Neural crest cell (in vitro differentiated cells): ENCODE data around the gene CD40. TPM values are rescaled to one million over a fixed set of nuclear protein-coding genes. Genes with fewer than 3 reads are reported as not detected.
A peak's percentile ranks its signal among the peaks of the same experiment; 100 is the strongest.

Source experiments
- DNase-seq: peaks from one replicate; pipeline ENCODE4 v3.0.0; 2021; ENCODE audit warnings: low read depth, mixed read lengths, low spot score
- H3K27ac Mint-ChIP-seq: one replicate; pipeline ENCODE4 v1.8.0; 2021; ENCODE audit warnings: mild to moderate bottlenecking, mixed read lengths; ENCODE audit not compliant: unreplicated experiment
- H3K27me3 Mint-ChIP-seq: 2 replicates; pipeline ENCODE4 v1.8.0; 2021; ENCODE audit warnings: low read depth, mild to moderate bottlenecking, mixed read lengths
- H3K36me3 Mint-ChIP-seq: 2 replicates; pipeline ENCODE4 v1.8.0; 2021; ENCODE audit warnings: low read depth, mild to moderate bottlenecking, mixed read lengths
- H3K4me1 Mint-ChIP-seq: 2 replicates; pipeline ENCODE4 v1.8.0; 2021; ENCODE audit warnings: mixed read lengths
- H3K4me3 Mint-ChIP-seq: one replicate; pipeline ENCODE4 v1.8.0; 2021; ENCODE audit warnings: mild to moderate bottlenecking, mixed read lengths
- H3K9me3 Mint-ChIP-seq: 2 replicates; pipeline ENCODE4 v1.8.0; 2021; ENCODE audit warnings: mixed read lengths
- total RNA-seq: library from RNA; stranded (reverse); gene quantifications from 2 replicates; pipeline ENCODE4 v1.2.1, GENCODE V29; 2021
- TF ChIP-seq, protein P1 (sequence below): fragments of 200-600 bp; sonication (generic); conservative IDR thresholded peaks from 2 replicates; pipeline ENCODE4 v1.5.0; 2021; ENCODE audit warnings: antibody characterized with exemption, mild to moderate bottlenecking

The CD40 gene
- total RNA-seq, 1 donor from 2014 or later, result 4.8 TPM

DNA sequence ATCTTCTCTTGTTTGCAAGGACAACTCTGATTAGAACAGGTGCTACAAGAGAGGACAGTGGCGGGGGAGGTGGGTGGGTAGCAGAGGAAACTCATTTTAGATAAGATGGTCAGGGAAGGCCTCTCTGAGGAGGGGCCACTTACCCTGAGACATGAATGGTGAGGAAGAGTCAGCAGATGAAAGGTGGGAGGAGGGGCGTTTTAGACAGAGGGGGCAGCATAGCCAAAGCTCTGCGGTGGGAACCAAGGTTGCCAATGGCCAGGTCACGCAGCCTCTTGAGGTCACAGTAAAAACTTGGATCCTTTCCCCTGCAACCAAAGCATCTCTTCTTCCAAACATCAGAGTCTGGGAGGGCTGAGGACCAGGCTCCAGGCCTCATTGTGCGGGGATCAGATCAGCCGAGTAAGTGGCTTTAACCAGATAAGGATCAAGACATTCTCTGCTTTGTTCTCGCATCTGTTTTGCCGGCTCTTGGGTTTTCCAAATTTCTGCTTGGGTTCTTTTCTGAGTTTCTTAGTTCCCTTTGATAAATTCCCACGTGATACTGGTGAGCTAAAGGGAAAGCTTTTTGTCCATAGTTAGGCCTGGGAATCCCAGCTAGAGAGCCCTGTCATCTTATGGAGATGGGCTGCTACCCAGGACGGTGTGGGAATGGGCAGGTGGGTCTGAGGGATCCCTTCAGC, 5.5 kb upstream of the CD40 start:
- no peaks in the 10 kb centered on the region for H3K36me3 Mint-ChIP-seq
- DNase-seq, result no peak
- peaks cover 80% of the 10 kb centered on the region for H3K27me3 Mint-ChIP-seq
- peaks cover 2% of the 10 kb centered on the region for H3K4me1 Mint-ChIP-seq
- TF ChIP-seq, protein P1, sequence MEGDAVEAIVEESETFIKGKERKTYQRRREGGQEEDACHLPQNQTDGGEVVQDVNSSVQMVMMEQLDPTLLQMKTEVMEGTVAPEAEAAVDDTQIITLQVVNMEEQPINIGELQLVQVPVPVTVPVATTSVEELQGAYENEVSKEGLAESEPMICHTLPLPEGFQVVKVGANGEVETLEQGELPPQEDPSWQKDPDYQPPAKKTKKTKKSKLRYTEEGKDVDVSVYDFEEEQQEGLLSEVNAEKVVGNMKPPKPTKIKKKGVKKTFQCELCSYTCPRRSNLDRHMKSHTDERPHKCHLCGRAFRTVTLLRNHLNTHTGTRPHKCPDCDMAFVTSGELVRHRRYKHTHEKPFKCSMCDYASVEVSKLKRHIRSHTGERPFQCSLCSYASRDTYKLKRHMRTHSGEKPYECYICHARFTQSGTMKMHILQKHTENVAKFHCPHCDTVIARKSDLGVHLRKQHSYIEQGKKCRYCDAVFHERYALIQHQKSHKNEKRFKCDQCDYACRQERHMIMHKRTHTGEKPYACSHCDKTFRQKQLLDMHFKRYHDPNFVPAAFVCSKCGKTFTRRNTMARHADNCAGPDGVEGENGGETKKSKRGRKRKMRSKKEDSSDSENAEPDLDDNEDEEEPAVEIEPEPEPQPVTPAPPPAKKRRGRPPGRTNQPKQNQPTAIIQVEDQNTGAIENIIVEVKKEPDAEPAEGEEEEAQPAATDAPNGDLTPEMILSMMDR, result no peak
- no peak overlapping the region for H3K27ac Mint-ChIP-seq
- no peak overlapping the region for H3K4me3 Mint-ChIP-seq
- H3K9me3 Mint-ChIP-seq, result no peaks in the 10 kb centered on the region

DNA sequence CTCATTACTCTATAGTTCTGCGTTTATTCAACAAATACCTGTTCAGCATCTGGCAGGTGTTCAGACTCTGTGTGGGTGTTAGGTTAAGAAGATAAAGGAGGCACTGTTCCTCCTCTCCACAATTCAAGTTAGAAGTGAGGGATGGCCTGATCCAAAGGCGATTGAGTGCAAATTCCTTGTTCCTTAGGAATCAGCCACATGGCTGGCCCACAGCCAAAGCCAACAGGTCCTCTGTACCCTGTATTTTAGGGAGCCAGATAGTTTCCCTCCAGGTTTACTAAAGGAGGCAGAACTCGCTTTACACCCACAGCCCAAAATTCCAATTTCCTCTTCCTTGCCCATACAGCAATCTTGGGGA, 5.0 kb upstream of the CD40 start:
- TF ChIP-seq, protein P1, result no peak
- H3K4me1 Mint-ChIP-seq, result peaks cover 7% of the 10 kb centered on the region
- peaks cover 80% of the 10 kb centered on the region for H3K27me3 Mint-ChIP-seq
- no peaks in the 10 kb centered on the region for H3K36me3 Mint-ChIP-seq
- no peak for DNase-seq
- H3K4me3 Mint-ChIP-seq, result no peak overlapping the region
- H3K9me3 Mint-ChIP-seq, result no peaks in the 10 kb centered on the region
- no peak overlapping the region for H3K27ac Mint-ChIP-seq

DNA sequence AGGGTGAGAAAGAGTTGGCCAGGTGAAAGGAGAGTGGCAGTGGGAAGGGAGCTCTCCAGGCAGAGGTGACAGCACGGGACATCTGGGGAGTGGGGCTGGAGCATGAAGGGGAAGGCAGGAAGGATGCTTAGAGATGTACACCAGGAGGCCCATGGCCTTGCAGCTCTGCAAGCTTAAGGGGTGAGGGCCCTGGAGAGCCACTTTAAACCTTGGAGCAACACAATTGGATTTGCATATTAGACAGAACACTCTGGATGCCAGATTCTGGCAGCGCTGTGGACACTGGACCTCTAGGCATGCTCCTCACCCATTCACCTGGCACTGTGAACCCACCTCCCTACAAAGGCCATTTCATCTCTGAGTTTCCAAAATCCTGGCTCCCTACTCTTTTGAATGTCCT, 3.7 kb upstream of the CD40 start:
- Mint-ChIP-seq H3K27me3 (peaks cover 69% of the 10 kb centered on the region), H3K9me3 (no peaks in the 10 kb centered on the region), H3K27ac (peak overlapping the region; percentile 32), H3K4me1 (peaks cover 10% of the 10 kb centered on the region), H3K36me3 (no peaks in the 10 kb centered on the region), H3K4me3 (no peak overlapping the region)
- TF ChIP-seq, protein P1, result no peak
- DNase-seq, result no peak

DNA sequence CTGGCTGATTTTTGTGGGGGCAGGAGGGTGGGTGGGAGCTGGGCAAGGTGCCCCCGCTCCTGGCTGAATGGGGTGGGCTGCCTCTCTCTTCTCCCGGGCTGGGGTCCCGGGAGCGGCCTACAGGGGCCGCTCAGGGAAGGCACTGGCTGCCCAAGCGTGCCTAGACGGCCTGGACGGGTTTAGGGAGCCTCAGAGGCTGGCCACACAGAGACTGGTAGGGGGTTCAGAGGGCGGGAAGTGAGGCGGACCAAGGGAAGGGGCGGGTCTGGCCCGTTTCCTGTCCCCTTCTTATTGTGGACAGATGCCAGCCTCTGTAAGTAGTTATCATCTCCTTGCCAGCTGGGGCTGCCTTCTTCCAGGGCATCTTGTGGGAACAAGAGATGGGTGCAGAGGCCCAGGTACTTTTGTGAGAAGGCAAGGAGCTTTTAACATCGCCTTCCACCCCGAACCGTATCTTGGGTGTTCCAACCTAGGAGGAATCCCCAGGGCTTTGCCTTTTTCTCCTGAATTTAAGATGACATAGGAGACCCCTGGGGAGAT, 437 bp downstream of the CD40 start:
- Mint-ChIP-seq H3K36me3 (no peaks in the 10 kb centered on the region), H3K4me1 (peaks cover 10% of the 10 kb centered on the region), H3K4me3 (peak overlapping the region; percentile 94), H3K27me3 (peaks cover 32% of the 10 kb centered on the region), H3K27ac (no peak overlapping the region), H3K9me3 (no peaks in the 10 kb centered on the region)
- TF ChIP-seq, protein P1, result no peak
- no peak for DNase-seq

DNA sequence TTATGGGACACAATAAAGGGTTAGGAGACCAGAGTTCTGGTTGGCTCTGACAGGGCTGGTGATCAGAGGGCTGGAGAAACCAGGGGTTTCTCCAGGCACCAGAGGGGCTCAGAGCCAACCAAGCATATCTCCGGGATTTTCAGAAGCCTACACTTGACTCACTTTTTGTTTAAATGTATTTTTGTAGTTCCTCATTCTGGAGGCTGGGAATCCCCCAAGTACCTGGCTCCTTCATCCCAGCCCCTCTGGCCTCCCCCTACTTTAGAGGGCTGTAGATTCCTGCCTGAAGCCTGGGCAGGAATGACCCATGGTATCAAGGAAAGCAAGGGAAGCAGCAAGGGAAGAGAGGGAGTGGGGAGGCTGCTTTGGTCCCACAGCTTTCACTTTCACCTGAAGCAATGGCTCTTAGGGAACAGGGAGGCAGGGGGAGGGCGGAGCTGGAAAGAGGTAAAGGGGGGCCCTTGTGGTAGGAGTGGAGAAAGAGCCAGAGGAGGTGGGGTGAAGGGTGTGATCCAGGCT, 973 bp downstream of the CD40 start:
- Mint-ChIP-seq H3K27me3 (peaks cover 27% of the 10 kb centered on the region), H3K4me1 (peaks cover 10% of the 10 kb centered on the region), H3K36me3 (no peaks in the 10 kb centered on the region), H3K4me3 (no peak overlapping the region), H3K9me3 (no peaks in the 10 kb centered on the region), H3K27ac (no peak overlapping the region)
- no peak for DNase-seq
- TF ChIP-seq, protein P1, result no peak
